Neural progenitor cell (in vitro differentiated cells): Measurements from ENCODE around the gene E2F2. TPM values are rescaled to one million over a fixed set of nuclear protein-coding genes. Genes with fewer than 3 reads are reported as not detected.
A peak's percentile ranks its signal among the peaks of the same experiment; 100 is the strongest.

ENCODE experiments used
- DNase-seq: peaks from one replicate; pipeline ENCODE4 v3.0.0-alpha.2; 2016; ENCODE audit warnings: low spot score
- H2AFZ ChIP-seq: fragments of 200-600 bp; sonication (generic); replicated peaks from 2 replicates; pipeline ENCODE4 v1.6.1; 2016; ENCODE audit warnings: antibody characterized with exemption
- H3F3A ChIP-seq: fragments of 200-600 bp; sonication (generic); 2 replicates; pipeline ENCODE4 v1.6.1; 2016; ENCODE audit warnings: antibody characterized with exemption, low read depth
- H3K27ac ChIP-seq: fragments of 200-600 bp; sonication (generic); 2 replicates; pipeline ENCODE4 v1.5.1; 2016; ENCODE audit warnings: mild to moderate bottlenecking
- H3K27me3 ChIP-seq: fragments of 200-600 bp; sonication (generic); 2 replicates; pipeline ENCODE4 v1.6.1; 2016; ENCODE audit warnings: mild to moderate bottlenecking, moderate library complexity
- H3K36me3 ChIP-seq: fragments of 200-600 bp; sonication (generic); 2 replicates; pipeline ENCODE4 v1.5.1; 2016
- H3K4me1 ChIP-seq: fragments of 200-600 bp; sonication (generic); 2 replicates; pipeline ENCODE4 v1.6.1; 2016; ENCODE audit warnings: mixed run types
- H3K4me2 ChIP-seq: fragments of 200-600 bp; sonication (generic); 2 replicates; pipeline ENCODE4 v1.6.1; 2016
- H3K4me3 ChIP-seq: fragments of 200-600 bp; sonication (generic); 2 replicates; pipeline ENCODE4 v1.5.1; 2016
- H3K79me2 ChIP-seq: fragments of 200-600 bp; sonication (generic); 2 replicates; pipeline ENCODE4 v1.6.1; 2016; ENCODE audit warnings: low read depth
- H3K9ac ChIP-seq: fragments of 200-600 bp; sonication (generic); 2 replicates; pipeline ENCODE4 v1.6.1; 2016
- H3K9me3 ChIP-seq: fragments of 200-600 bp; sonication (generic); 2 replicates; pipeline ENCODE4 v1.5.1; 2016; ENCODE audit warnings: low read depth
- H4K20me1 ChIP-seq: fragments of 200-600 bp; sonication (generic); 2 replicates; pipeline ENCODE4 v1.6.1; 2016; ENCODE audit warnings: low read depth
- H3K27ac Mint-ChIP-seq: 3 replicates; pipeline ENCODE4 v1.8.0; 2021; ENCODE audit warnings: mixed read lengths
- H3K27me3 Mint-ChIP-seq: 2 replicates; pipeline ENCODE4 v1.8.0; 2022; ENCODE audit warnings: low read depth, mild to moderate bottlenecking, inconsistent platforms, moderate library complexity, mixed read lengths; ENCODE audit not compliant: insufficient read depth
- H3K36me3 Mint-ChIP-seq: 3 replicates; pipeline ENCODE4 v1.8.0; 2021; ENCODE audit warnings: mixed read lengths
- H3K4me1 Mint-ChIP-seq: 3 replicates; pipeline ENCODE4 v1.8.0; 2021; ENCODE audit warnings: mixed read lengths
- H3K4me3 Mint-ChIP-seq: 3 replicates; pipeline ENCODE4 v1.8.0; 2021; ENCODE audit warnings: mild to moderate bottlenecking, moderate library complexity, mixed read lengths
- H3K9me3 Mint-ChIP-seq: 3 replicates; pipeline ENCODE4 v1.8.0; 2020; ENCODE audit warnings: mixed read lengths
- EZH2 ChIP-seq: fragments of 200-600 bp; sonication (generic); IDR thresholded peaks from 2 replicates; pipeline ENCODE4 v1.6.1; 2017; ENCODE audit warnings: antibody characterized with exemption, mild to moderate bottlenecking, moderate library complexity
- EZH2phosphoT487 ChIP-seq: fragments of 200-600 bp; sonication (generic); IDR thresholded peaks from 2 replicates; pipeline ENCODE4 v1.6.1; 2017; ENCODE audit warnings: antibody characterized with exemption
- total RNA-seq: library from RNA; depleted of rRNA; stranded (reverse); fragments of >200 nt; gene quantifications from 2 replicates; pipeline ENCODE4 v1.2.3, GENCODE V29; 2015; ENCODE audit warnings: low replicate concordance
- TF ChIP-seq, protein P1 (sequence below): fragments of 200-600 bp; sonication (generic); IDR thresholded peaks from 2 replicates; pipeline ENCODE4 v1.5.1; 2017; ENCODE audit warnings: antibody characterized with exemption, mild to moderate bottlenecking

E2F2 gene
- total RNA-seq, 1 donor from 2014 or later: 3.4 TPM

GRCh38 chr1:23574265-23574754 is 43.3 kb upstream of the E2F2 start:
- H3K4me1 Mint-ChIP-seq: peaks cover 53% of the 10 kb centered on the region
- Histone ChIP-seq H4K20me1 (no peaks in the 10 kb centered on the region), H3F3A (peaks cover 20% of the 10 kb centered on the region), H3K4me3 (no peak overlapping the region), H3K4me1 (peaks cover 16% of the 10 kb centered on the region), H3K27ac (no peak overlapping the region), H3K4me2 (no peak overlapping the region), H3K27me3 (no peaks in the 10 kb centered on the region), H2AFZ (no peak overlapping the region), H3K79me2 (no peaks in the 10 kb centered on the region), H3K9me3 (no peaks in the 10 kb centered on the region), H3K36me3 (no peaks in the 10 kb centered on the region), H3K9ac (no peak overlapping the region)
- H3K27ac Mint-ChIP-seq: peak overlapping the region; percentile 78
- TF ChIP-seq, protein P1, sequence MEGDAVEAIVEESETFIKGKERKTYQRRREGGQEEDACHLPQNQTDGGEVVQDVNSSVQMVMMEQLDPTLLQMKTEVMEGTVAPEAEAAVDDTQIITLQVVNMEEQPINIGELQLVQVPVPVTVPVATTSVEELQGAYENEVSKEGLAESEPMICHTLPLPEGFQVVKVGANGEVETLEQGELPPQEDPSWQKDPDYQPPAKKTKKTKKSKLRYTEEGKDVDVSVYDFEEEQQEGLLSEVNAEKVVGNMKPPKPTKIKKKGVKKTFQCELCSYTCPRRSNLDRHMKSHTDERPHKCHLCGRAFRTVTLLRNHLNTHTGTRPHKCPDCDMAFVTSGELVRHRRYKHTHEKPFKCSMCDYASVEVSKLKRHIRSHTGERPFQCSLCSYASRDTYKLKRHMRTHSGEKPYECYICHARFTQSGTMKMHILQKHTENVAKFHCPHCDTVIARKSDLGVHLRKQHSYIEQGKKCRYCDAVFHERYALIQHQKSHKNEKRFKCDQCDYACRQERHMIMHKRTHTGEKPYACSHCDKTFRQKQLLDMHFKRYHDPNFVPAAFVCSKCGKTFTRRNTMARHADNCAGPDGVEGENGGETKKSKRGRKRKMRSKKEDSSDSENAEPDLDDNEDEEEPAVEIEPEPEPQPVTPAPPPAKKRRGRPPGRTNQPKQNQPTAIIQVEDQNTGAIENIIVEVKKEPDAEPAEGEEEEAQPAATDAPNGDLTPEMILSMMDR: no peak
- TF ChIP-seq EZH2: no peak
- no peak for TF ChIP-seq EZH2phosphoT487
- no peak for DNase-seq
- H3K36me3 Mint-ChIP-seq: no peaks in the 10 kb centered on the region
- H3K4me3 Mint-ChIP-seq: no peak overlapping the region
- no peaks in the 10 kb centered on the region for H3K9me3 Mint-ChIP-seq
- peaks cover 10% of the 10 kb centered on the region for H3K27me3 Mint-ChIP-seq

- no peak overlapping the region for H3K4me3 Mint-ChIP-seq
- no peaks in the 10 kb centered on the region for H3K36me3 Mint-ChIP-seq
- no peak for DNase-seq
- H4K20me1 ChIP-seq: no peaks in the 10 kb centered on the region
- H3K36me3 ChIP-seq: no peaks in the 10 kb centered on the region
- TF ChIP-seq EZH2phosphoT487 (no peak), EZH2 (no peak)
- TF ChIP-seq, protein P1: no peak
- no peaks in the 10 kb centered on the region for H3K27me3 ChIP-seq
- peaks cover 22% of the 10 kb centered on the region for H3K4me1 ChIP-seq
- no peaks in the 10 kb centered on the region for H3K9me3 ChIP-seq
- peaks cover 26% of the 10 kb centered on the region for H3F3A ChIP-seq
- no peak overlapping the region for H3K9ac ChIP-seq
- H3K9me3 Mint-ChIP-seq: no peaks in the 10 kb centered on the region
- H3K27ac Mint-ChIP-seq: peak overlapping the region; percentile 89
- H3K79me2 ChIP-seq: no peaks in the 10 kb centered on the region
- no peak overlapping the region for H3K4me3 ChIP-seq
- H3K27ac ChIP-seq: no peak overlapping the region
- peaks cover 60% of the 10 kb centered on the region for H3K4me1 Mint-ChIP-seq
- H3K27me3 Mint-ChIP-seq: peaks cover 10% of the 10 kb centered on the region
- H3K4me2 ChIP-seq: no peak overlapping the region
- no peak overlapping the region for H2AFZ ChIP-seq
Observed at GRCh38 chr1:23573574-23574182, 42.6 kb upstream of the E2F2 start.

DNA sequence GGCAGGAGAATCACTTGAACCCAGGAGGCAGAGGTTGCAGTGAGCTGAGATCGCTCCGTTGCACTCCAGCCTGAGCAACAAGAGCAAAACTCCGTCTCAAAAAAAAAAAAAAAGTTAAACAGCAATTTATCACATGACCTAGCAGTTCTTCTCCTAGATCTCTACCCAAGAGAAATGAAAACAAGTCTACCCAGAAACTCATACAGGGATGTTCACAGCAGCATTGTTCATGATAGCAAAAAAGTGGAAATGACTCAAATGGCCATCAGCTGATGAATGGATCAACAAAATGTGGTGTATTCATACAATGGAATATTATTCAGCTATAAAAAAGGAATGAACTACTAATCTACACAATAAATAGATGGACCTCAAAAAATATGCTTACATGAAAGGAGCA is 40.4 kb upstream of the E2F2 start:
- Mint-ChIP-seq H3K4me1 (peaks cover 60% of the 10 kb centered on the region), H3K27me3 (peaks cover 13% of the 10 kb centered on the region), H3K36me3 (no peaks in the 10 kb centered on the region), H3K27ac (peak overlapping the region; percentile 69), H3K9me3 (no peaks in the 10 kb centered on the region), H3K4me3 (no peak overlapping the region)
- Histone ChIP-seq H3K36me3 (no peaks in the 10 kb centered on the region), H3K9ac (no peak overlapping the region), H2AFZ (no peak overlapping the region), H3K9me3 (no peaks in the 10 kb centered on the region), H4K20me1 (no peaks in the 10 kb centered on the region), H3K4me2 (no peak overlapping the region), H3F3A (peaks cover 46% of the 10 kb centered on the region), H3K27ac (no peak overlapping the region), H3K4me3 (no peak overlapping the region), H3K27me3 (no peaks in the 10 kb centered on the region), H3K79me2 (no peaks in the 10 kb centered on the region), H3K4me1 (peaks cover 29% of the 10 kb centered on the region)
- DNase-seq: no peak
- no peak for TF ChIP-seq EZH2phosphoT487
- no peak for TF ChIP-seq EZH2
- TF ChIP-seq, protein P1: no peak
